Measurements from ENCODE around the gene ENPP4.
"Not testable (repeated sequence)": the region's sequence is repeated elsewhere in the genome, so short reads cannot be mapped to it uniquely, and the experiment has no call there.

ENPP4 gene

GRCh38 chr6:46129629-46130511 is at the start of gene ENPP4:
ENPP4 (plus strand) TSS chr6:46129989; CDS start chr6:46139584, 9,595 bp downstream.
- peak; percentile 68 to 76 for DNase-seq

- DNase-seq: no peak
Observed at GRCh38 chr6:46080111-46080510, 49.7 kb upstream of the ENPP4 start.

- DNase-seq: not testable (repeated sequence)
Observed at GRCh38 chr6:46085688-46086087, 44.1 kb upstream of the ENPP4 start.

GRCh38 chr6:46090115-46091079 is 39.4 kb upstream of the ENPP4 start:
- DNase-seq: no peak

GRCh38 chr6:46091080-46091478 is 38.7 kb upstream of the ENPP4 start:
- DNase-seq: no peak

- no peak for DNase-seq
Observed at GRCh38 chr6:46095251-46095650, 34.5 kb upstream of the ENPP4 start.

GRCh38 chr6:46097366-46097765 is 32.4 kb upstream of the ENPP4 start:
- no peak for DNase-seq

GRCh38 chr6:46098678-46099077 is 31.1 kb upstream of the ENPP4 start:
- DNase-seq: no peak

- DNase-seq: no peak
Observed at GRCh38 chr6:46099952-46100351, 29.8 kb upstream of the ENPP4 start.

- DNase-seq: no peak
Observed at GRCh38 chr6:46102123-46102522, 27.7 kb upstream of the ENPP4 start.

- no peak for DNase-seq
Observed at GRCh38 chr6:46103441-46104115, 26.2 kb upstream of the ENPP4 start.

- DNase-seq: no peak
Observed at GRCh38 chr6:46104209-46104608, 25.6 kb upstream of the ENPP4 start.

- DNase-seq: no peak
Observed at GRCh38 chr6:46105568-46105967, 24.2 kb upstream of the ENPP4 start.

- no peak for DNase-seq
Observed at GRCh38 chr6:46113370-46113769, 16.4 kb upstream of the ENPP4 start.

GRCh38 chr6:46115634-46116033 is 14.2 kb upstream of the ENPP4 start:
- no peak for DNase-seq

- DNase-seq: no peak
Observed at GRCh38 chr6:46116289-46116688, 13.5 kb upstream of the ENPP4 start.

GRCh38 chr6:46118157-46118556 is 11.6 kb upstream of the ENPP4 start:
- no peak for DNase-seq

- no peak for DNase-seq
Observed at GRCh38 chr6:46118836-46119235, 11.0 kb upstream of the ENPP4 start.

GRCh38 chr6:46119679-46120078 is 10.1 kb upstream of the ENPP4 start:
- DNase-seq: not testable (repeated sequence)

- no peak for DNase-seq
Observed at GRCh38 chr6:46128476-46128875, 1.3 kb upstream of the ENPP4 start.

GRCh38 chr6:46129291-46129628 is 529 bp upstream of the ENPP4 start:
- no peak for DNase-seq

GRCh38 chr6:46130666-46131065 is 877 bp downstream of the ENPP4 start:
- DNase-seq: no peak

GRCh38 chr6:46131291-46131690 is 1.5 kb downstream of the ENPP4 start:
- DNase-seq: not testable (repeated sequence)

All from cerebellar nuclear complex (tissue), 1 donor.